Activated naive CD4-positive, alpha-beta T cell treated with anti-CD3 and anti-CD28 coated beads, Interleukin-2, amount 50 U/mL, for 72 hours (primary cell): ENCODE results near the gene NHLH1. TPM values are rescaled to one million over a fixed set of nuclear protein-coding genes. Genes with fewer than 3 reads are reported as not detected.

Experiments
- ATAC-seq, 2 donors: fragments of 150-1000 bp; cut with Tn5 transposase; 2 replicates each; pipeline ENCODE4 v1.10.0; 2021; ENCODE audit warnings: mild to moderate bottlenecking in 2 of 2, moderate library complexity in 2 of 2
- DNase-seq, 2 donors: peaks; one replicate each; pipeline ENCODE4 v3.0.0; 2021 to 2022; ENCODE audit warnings: low spot score in 2 of 2
- H3K27ac Mint-ChIP-seq, 2 donors: one replicate each; pipeline ENCODE4 v1.8.0; 2022; ENCODE audit warnings: mild to moderate bottlenecking in 2 of 2, mixed read lengths in 2 of 2
- H3K36me3 Mint-ChIP-seq, 2 donors: one replicate each; pipeline ENCODE4 v1.8.0; 2022; ENCODE audit warnings: mixed read lengths in 2 of 2
- H3K9me3 Mint-ChIP-seq, 2 donors: one replicate each; pipeline ENCODE4 v1.8.0; 2022; ENCODE audit warnings: mixed read lengths in 2 of 2
- total RNA-seq, 2 donors: library from RNA; stranded (reverse); gene quantifications; one replicate each; pipeline ENCODE4 v1.2.3, GENCODE V29; 2022

Gene NHLH1
- total RNA-seq, 2 donors from 2014 or later: 0.46 to 0.68 TPM

- Mint-ChIP-seq H3K9me3 (no peaks in the 10 kb centered on the region), H3K36me3 (no peaks in the 10 kb centered on the region), H3K27ac (no peak overlapping the region)
- ATAC-seq (peak in 1 of 2 donors; percentile 26), DNase-seq (no peak)
These were observed 34.0 kb downstream of the NHLH1 start for GRCh38 chr1:160400646-160401486.

- Mint-ChIP-seq H3K9me3 (no peaks in the 10 kb centered on the region), H3K36me3 (no peaks in the 10 kb centered on the region)
These were observed 34.6 kb downstream of the NHLH1 start for GRCh38 chr1:160401487-160401805.

GRCh38 chr1:160402001-160402795, 35.3 kb downstream of the NHLH1 start:
- DNase-seq: no peak
- no peak for ATAC-seq
- H3K36me3 Mint-ChIP-seq: no peaks in the 10 kb centered on the region

More at GRCh38 chr1:160401487-160401805, 34.6 kb downstream of the NHLH1 start:
- no peak overlapping the region for H3K27ac Mint-ChIP-seq
- no peak for ATAC-seq
- DNase-seq: no peak

GRCh38 chr1:160403244-160403643, 36.4 kb downstream of the NHLH1 start:
- DNase-seq: no peak
- no peaks in the 10 kb centered on the region for H3K9me3 Mint-ChIP-seq
- ATAC-seq: no peak
- no peak overlapping the region for H3K27ac Mint-ChIP-seq
- H3K36me3 Mint-ChIP-seq: no peaks in the 10 kb centered on the region

More at GRCh38 chr1:160402001-160402795, 35.3 kb downstream of the NHLH1 start:
- Mint-ChIP-seq H3K9me3 (no peaks in the 10 kb centered on the region), H3K27ac (no peak overlapping the region)

- no peaks in the 10 kb centered on the region for H3K36me3 Mint-ChIP-seq
- DNase-seq: no peak
- no peak for ATAC-seq
- H3K9me3 Mint-ChIP-seq: no peaks in the 10 kb centered on the region
- H3K27ac Mint-ChIP-seq: no peak overlapping the region
These were observed 37.2 kb downstream of the NHLH1 start for GRCh38 chr1:160404094-160404493.

GRCh38 chr1:160405331-160405877, 38.5 kb downstream of the NHLH1 start:
- no peak for ATAC-seq
- DNase-seq: no peak
- Mint-ChIP-seq H3K27ac (no peak overlapping the region), H3K36me3 (no peaks in the 10 kb centered on the region), H3K9me3 (no peaks in the 10 kb centered on the region)

- Mint-ChIP-seq H3K36me3 (no peaks in the 10 kb centered on the region), H3K27ac (no peak overlapping the region), H3K9me3 (no peaks in the 10 kb centered on the region)
- no peak for ATAC-seq
- no peak for DNase-seq
These were observed 39.5 kb downstream of the NHLH1 start for GRCh38 chr1:160406131-160406968.

- DNase-seq: no peak
- H3K9me3 Mint-ChIP-seq: no peaks in the 10 kb centered on the region
- no peak for ATAC-seq
- H3K36me3 Mint-ChIP-seq: no peaks in the 10 kb centered on the region
- H3K27ac Mint-ChIP-seq: no peak overlapping the region
These were observed 41.2 kb downstream of the NHLH1 start for GRCh38 chr1:160407839-160408801.

- Mint-ChIP-seq H3K27ac (no peak overlapping the region), H3K36me3 (no peaks in the 10 kb centered on the region), H3K9me3 (no peaks in the 10 kb centered on the region)
- ATAC-seq (no peak), DNase-seq (no peak)
These were observed 42.0 kb downstream of the NHLH1 start for GRCh38 chr1:160408864-160409263.

GRCh38 chr1:160409486-160409885, 42.6 kb downstream of the NHLH1 start:
- H3K36me3 Mint-ChIP-seq: no peaks in the 10 kb centered on the region
- DNase-seq (no peak), ATAC-seq (no peak)
- H3K27ac Mint-ChIP-seq: no peak overlapping the region
- H3K9me3 Mint-ChIP-seq: no peaks in the 10 kb centered on the region

- ATAC-seq (no peak), DNase-seq (no peak)
- no peaks in the 10 kb centered on the region for H3K36me3 Mint-ChIP-seq
- no peaks in the 10 kb centered on the region for H3K9me3 Mint-ChIP-seq
- H3K27ac Mint-ChIP-seq: peak overlapping the region in 1 of 2 donors; percentile 60
These were observed 43.6 kb downstream of the NHLH1 start for GRCh38 chr1:160410406-160411005.

- ATAC-seq (no peak), DNase-seq (no peak)
- H3K36me3 Mint-ChIP-seq: no peaks in the 10 kb centered on the region
- H3K27ac Mint-ChIP-seq: no peak overlapping the region
- H3K9me3 Mint-ChIP-seq: no peaks in the 10 kb centered on the region
These were observed 44.6 kb downstream of the NHLH1 start for GRCh38 chr1:160411271-160412027.

GRCh38 chr1:160412028-160412362, 45.1 kb downstream of the NHLH1 start:
- no peak overlapping the region for H3K27ac Mint-ChIP-seq
- no peaks in the 10 kb centered on the region for H3K9me3 Mint-ChIP-seq
- no peak for DNase-seq
- H3K36me3 Mint-ChIP-seq: no peaks in the 10 kb centered on the region
- ATAC-seq: no peak

GRCh38 chr1:160413716-160414115, 46.8 kb downstream of the NHLH1 start:
- DNase-seq (no peak), ATAC-seq (no peak)
- Mint-ChIP-seq H3K9me3 (no peaks in the 10 kb centered on the region), H3K27ac (peak overlapping the region in 1 of 2 donors; percentile 12), H3K36me3 (no peaks in the 10 kb centered on the region)

- Mint-ChIP-seq H3K9me3 (no peaks in the 10 kb centered on the region), H3K36me3 (no peaks in the 10 kb centered on the region), H3K27ac (peak overlapping the region in 1 of 2 donors; percentile 12)
- DNase-seq (no peak), ATAC-seq (no peak)
These were observed 48.0 kb downstream of the NHLH1 start for GRCh38 chr1:160414881-160415280.
